HG02623 (cell line): Measurements from ENCODE around the gene ADAMTS3.
A peak's percentile ranks its signal among the peaks of the same experiment; 100 is the strongest.

ENCODE experiments used
- ATAC-seq: cut with Tn5 transposase; IDR thresholded peaks from one replicate; pipeline ENCODE4 v1.9.1; 2021; ENCODE audit warnings: moderate library complexity; ENCODE audit not compliant: unreplicated experiment

The ADAMTS3 gene

DNA sequence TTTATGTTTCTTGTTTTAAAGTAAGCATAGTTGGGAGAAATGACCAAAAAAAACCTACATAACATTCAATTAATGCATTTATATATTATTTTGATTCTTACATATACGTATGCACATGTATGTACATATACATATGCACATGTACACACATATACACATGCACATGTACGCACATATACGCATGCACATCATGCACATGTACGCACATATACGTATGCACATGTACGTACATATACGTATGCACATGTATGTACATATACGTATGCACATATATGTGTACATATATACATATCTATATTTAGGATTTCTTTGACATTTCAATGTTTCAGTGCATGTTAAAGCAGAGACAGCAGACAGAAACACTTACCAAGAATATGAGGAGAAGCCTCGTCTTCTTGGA, 263.4 kb downstream of the ADAMTS3 start:
- no peak for ATAC-seq

DNA sequence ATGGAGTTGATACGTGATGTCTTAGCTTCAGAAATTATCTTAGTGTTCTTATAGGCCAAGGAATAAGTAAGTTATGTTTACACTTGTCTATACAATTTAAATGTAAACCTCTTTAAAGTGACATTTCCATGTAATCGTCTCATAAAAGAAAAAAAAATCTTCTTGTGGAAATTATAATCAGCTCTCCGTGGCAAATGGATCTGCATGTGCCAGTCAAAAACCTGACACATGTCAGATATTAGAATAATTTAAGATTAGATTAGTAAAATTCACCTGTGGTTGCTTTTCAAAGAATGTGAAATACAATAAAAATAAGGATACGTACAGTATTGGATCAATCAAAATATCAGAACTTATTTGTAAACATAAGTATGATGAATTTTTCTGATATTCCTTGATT, 263.9 kb downstream of the ADAMTS3 start:
- no peak for ATAC-seq

DNA sequence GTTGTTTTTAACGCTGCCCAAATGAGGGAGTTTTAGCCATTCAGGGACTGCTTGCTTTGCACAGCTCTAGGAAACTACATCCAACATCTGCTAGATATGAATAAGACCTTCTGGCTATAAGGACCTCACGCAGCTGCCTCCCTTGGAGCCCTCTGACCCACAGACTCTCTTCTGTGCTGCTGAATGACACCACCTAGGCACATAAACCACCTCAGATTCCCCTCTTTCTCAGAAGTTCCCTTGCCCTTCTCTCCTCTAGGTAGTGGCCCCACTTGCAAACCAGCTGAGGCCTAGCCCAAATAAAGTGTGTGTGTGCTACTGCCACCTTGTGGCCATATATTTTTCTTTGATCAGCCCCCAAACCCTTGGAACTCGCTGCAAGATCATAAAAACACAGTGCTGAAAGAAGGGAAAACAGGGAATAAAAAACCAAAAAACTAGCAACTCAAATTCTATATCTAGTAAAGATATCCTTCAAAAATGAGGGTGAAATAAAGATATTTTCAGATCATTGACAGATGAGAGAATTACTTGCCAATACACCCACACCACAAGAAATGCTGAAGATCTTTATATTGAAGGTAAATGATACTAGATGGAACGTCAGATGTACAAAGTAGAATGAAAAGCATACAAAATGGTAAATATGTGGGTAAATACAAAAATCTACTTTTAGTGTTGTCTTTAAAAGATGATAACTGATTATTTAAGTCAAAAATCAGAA, 265.9 kb downstream of the ADAMTS3 start:
- ATAC-seq: peak; percentile 90

- no peak for ATAC-seq
Observed at GRCh38 chr4:72301759-72302158, 267.3 kb downstream of the ADAMTS3 start.

GRCh38 chr4:72300126-72300525, 268.9 kb downstream of the ADAMTS3 start:
- no peak for ATAC-seq

GRCh38 chr4:72295966-72296557, 273.0 kb downstream of the ADAMTS3 start:
- ATAC-seq: peak; percentile 66

DNA sequence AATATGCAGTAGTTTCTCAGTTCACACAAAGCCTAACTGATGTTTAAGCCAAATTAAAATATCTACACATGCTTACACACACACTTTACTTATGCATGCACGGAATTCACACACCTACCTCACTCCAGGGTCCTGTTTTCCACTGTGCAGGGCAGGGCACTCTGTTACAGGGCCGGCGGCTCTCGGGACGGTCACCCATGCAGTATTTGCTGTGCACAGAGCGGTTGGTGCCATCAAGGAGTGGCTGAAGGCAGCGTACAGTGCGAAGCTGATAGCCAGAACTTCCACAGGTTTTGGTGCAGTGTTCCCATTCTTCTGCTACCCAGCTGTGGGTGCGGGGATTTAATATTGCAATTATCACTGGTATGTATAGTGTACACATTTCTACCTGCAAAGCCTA, 278.3 kb downstream of the ADAMTS3 start:
- no peak for ATAC-seq

DNA sequence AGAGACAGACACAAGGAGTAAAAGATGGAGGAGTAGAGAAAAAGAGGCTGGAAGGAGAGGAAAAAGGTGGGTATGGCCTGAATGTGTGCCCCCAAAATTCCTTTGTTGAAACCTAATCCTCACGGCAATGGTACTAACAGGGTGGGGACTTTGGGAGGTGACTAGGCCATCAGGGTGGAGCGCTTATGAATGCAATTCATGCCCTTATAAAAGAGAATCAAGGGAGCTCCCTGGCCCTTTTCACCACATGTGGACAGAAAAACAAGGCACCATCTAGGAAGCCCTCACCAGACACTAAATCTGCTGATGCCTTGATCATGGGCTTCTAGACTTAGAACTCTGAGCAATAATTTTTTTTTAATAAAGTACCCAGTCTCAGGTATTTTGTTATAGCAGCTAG, 282.1 kb downstream of the ADAMTS3 start:
- no peak for ATAC-seq

- no peak for ATAC-seq
Observed at GRCh38 chr4:72286185-72286584, 282.8 kb downstream of the ADAMTS3 start.

DNA sequence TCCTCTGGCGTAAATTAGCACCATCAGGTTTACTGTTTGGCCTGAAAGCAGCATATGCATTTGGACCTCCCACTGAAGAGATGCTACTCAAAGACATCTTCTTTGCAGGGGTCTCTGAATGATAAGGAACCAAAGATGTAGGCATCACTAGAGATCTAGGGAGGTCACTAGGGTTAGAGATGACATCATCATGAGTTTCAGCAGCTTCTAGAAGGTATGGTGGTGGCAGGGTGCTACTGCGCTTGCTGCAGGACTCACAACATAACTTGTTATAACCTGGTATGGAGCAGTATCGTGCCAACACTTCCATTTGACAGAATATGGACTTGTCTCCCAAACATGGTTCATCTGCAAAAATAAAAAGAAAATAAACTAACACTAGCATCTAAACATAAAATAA, 285.7 kb downstream of the ADAMTS3 start:
- ATAC-seq: no peak

GRCh38 chr4:72280252-72280651, 288.8 kb downstream of the ADAMTS3 start:
- no peak for ATAC-seq

DNA sequence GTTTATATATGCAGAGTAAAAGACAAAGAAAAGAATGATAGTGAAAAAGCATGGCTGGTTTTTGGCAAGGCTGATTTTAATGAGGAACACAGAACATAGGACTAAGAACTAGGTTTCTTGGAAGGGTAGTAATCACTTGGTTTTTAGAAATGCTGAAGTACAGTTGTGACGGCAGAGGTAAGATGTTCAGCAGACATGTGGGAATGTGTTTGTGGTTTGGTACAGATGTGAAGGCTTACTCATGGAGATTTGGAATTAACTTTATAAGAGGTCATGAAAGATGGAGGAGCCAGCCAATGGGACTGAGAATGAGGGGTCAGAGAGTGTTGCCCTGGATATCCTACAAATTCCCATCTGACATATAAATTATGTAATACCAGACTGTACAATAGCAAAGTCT, 293.6 kb downstream of the ADAMTS3 start:
- ATAC-seq: no peak

DNA sequence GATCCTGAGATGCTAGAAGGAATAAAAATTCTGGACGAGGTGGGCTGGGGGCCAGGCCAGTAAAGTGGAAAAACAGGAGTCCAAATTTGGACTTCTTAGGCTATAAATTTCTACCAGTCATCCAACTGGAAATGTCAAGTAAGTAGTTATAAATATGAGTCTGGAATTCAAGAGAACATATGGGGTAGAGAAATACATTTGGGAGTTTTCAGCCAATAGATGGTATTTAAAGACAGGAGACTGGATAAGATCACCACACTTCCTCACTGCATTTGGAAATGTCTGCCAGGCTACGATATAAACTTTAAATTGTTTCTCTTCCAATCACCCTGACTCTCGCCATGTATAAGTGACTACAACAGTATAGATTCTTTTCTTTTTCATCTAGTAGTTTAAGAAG, 294.8 kb downstream of the ADAMTS3 start:
- ATAC-seq: no peak

DNA sequence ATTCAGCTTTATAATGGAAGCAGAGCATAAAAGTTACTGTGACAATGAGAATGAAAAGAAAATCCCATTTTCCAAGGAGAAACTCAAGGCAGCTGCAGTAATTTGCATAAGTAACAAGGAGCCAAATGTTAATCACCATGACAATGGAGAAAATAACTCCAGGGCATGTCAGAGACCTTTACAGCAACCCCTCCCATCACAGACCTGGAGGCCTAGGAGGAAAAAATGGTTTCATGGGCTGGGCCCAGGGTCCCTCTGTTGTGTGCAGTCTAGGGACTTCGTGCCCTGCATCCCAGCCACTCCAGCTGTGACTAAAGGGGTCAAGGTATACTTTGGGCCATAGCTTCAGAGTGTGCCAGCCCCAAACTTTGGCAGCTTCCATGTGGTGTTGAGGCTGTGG, 313.8 kb downstream of the ADAMTS3 start:
- no peak for ATAC-seq

- ATAC-seq: no peak
Observed at GRCh38 chr4:72243641-72244040, 325.4 kb downstream of the ADAMTS3 start.

- no peak for ATAC-seq
Observed at GRCh38 chr4:72239487-72240116, 329.4 kb downstream of the ADAMTS3 start.
